NB4 (cell line): ENCODE data around the gene SHFL.

ENCODE experiments used
- MAX ChIP-seq: IDR thresholded peaks from 2 replicates; pipeline ENCODE4 v1.6.1; 2011; ENCODE audit warnings: low read depth, low read length
- POLR2A ChIP-seq: IDR thresholded peaks from 2 replicates; pipeline ENCODE4 v1.6.1; 2011; ENCODE audit warnings: mild to moderate bottlenecking; ENCODE audit not compliant: insufficient read length; ENCODE audit errors: extremely low read depth
- TF ChIP-seq, protein P1 (sequence below): IDR thresholded peaks from one replicate; pipeline ENCODE4 v1.5.1; 2012; ENCODE audit warnings: low read depth, low read length

DNA sequence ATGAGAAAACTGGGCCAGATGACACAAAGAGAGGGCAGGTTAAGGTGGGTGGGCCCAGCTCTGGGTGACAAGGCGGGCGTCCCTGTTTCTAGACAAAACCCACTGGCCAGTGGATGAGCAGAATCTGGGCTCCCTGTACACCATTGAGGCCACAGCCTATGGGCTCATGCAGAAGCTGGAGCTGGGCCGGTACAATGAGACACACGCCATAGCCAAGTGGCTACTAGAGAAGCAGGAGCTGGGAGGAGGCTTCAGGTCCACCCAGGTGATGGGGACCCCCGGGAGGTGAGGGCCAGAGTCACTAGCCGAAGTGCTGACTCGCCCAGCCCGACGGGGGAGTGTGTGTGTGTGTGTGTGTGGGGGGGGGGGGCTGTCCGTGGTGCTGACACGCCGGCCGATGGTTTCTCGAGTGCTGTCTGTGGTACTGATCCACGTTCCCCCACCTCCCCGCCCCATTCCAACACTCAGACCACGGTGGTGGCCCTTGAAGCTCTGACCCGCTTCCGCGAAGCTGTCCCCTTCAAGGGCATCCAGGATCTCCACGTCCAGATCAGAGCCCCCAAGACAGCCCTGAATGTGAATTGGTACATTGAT lies 24.3 kb upstream of the SHFL start:
- no peak for TF ChIP-seq POLR2A
- TF ChIP-seq, protein P1, sequence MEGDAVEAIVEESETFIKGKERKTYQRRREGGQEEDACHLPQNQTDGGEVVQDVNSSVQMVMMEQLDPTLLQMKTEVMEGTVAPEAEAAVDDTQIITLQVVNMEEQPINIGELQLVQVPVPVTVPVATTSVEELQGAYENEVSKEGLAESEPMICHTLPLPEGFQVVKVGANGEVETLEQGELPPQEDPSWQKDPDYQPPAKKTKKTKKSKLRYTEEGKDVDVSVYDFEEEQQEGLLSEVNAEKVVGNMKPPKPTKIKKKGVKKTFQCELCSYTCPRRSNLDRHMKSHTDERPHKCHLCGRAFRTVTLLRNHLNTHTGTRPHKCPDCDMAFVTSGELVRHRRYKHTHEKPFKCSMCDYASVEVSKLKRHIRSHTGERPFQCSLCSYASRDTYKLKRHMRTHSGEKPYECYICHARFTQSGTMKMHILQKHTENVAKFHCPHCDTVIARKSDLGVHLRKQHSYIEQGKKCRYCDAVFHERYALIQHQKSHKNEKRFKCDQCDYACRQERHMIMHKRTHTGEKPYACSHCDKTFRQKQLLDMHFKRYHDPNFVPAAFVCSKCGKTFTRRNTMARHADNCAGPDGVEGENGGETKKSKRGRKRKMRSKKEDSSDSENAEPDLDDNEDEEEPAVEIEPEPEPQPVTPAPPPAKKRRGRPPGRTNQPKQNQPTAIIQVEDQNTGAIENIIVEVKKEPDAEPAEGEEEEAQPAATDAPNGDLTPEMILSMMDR = no peak
- peak; percentile 73 for TF ChIP-seq MAX
